ENCODE data around the gene PRKCH. TPM values are rescaled to one million over a fixed set of nuclear protein-coding genes. Genes with fewer than 3 reads are reported as not detected.

Gene PRKCH
- total RNA-seq, 1 experiment from 2014 or later, result 22.3 TPM

DNA sequence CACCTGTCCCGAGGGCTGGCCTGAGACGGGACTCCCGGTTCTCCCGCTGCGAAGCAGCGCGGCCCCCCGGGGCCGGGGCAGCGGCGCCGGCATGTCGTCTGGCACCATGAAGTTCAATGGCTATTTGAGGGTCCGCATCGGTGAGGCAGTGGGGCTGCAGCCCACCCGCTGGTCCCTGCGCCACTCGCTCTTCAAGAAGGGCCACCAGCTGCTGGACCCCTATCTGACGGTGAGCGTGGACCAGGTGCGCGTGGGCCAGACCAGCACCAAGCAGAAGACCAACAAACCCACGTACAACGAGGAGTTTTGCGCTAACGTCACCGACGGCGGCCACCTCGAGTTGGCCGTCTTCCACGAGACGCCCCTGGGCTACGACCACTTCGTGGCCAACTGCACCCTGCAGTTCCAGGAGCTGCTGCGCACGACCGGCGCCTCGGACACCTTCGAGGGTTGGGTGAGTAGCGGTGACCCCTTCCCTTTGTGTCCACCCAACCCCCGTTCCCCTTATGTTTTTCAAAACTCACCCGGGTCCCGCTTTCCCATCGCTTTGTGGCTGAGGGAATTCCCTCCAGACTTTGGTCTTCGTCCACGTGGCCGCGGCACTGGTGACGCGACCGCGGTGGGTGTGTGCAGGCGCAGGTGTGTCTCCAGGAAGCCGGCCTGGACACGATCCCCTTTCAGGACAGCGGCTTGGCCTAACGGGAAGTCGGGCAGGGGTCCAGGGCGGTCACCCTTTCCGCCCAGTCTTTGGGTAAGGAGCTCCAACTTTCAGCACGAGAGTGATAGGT is 826 bp downstream of the PRKCH start:
- DNase-seq, result peak; percentile 67
- Mint-ChIP-seq H3K9me3 (ENCODE audit: low read depth, unreplicated experiment) (no peaks in the 10 kb centered on the region), H3K4me3 (ENCODE audit: low read depth, unreplicated experiment) (peak overlapping the region; percentile 87), H3K36me3 (ENCODE audit: insufficient read depth, unreplicated experiment) (peaks cover 28% of the 10 kb centered on the region), H3K27ac (ENCODE audit: unreplicated experiment) (peak overlapping the region; percentile 84), H3K4me1 (ENCODE audit: low read depth, unreplicated experiment) (peaks cover 18% of the 10 kb centered on the region), H3K27me3 (ENCODE audit: unreplicated experiment) (no peaks in the 10 kb centered on the region)
- BruUV-seq (replicated peaks), result TSS peak; percentile 44
- CTCF ChIA-PET, result interaction anchor here (0.6 to 1.8 kb wide), 4 partner anchors 12 to 118 kb away, joined by 3 to 5 read pairs (median 4); no protein-coding TSS in a partner anchor
- TF ChIP-seq, protein P1, sequence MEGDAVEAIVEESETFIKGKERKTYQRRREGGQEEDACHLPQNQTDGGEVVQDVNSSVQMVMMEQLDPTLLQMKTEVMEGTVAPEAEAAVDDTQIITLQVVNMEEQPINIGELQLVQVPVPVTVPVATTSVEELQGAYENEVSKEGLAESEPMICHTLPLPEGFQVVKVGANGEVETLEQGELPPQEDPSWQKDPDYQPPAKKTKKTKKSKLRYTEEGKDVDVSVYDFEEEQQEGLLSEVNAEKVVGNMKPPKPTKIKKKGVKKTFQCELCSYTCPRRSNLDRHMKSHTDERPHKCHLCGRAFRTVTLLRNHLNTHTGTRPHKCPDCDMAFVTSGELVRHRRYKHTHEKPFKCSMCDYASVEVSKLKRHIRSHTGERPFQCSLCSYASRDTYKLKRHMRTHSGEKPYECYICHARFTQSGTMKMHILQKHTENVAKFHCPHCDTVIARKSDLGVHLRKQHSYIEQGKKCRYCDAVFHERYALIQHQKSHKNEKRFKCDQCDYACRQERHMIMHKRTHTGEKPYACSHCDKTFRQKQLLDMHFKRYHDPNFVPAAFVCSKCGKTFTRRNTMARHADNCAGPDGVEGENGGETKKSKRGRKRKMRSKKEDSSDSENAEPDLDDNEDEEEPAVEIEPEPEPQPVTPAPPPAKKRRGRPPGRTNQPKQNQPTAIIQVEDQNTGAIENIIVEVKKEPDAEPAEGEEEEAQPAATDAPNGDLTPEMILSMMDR (IDR thresholded peaks at IDR 0.05; ENCODE audit: unreplicated experiment), result no peak
- intact Hi-C loops (cut with micrococcal nuclease; ENCODE audit: unreplicated experiment), result loop anchor here (5.0 to 10.0 kb wide), 2 partner anchors 35 to 113 kb away; no protein-coding TSS in a partner anchor

DNA sequence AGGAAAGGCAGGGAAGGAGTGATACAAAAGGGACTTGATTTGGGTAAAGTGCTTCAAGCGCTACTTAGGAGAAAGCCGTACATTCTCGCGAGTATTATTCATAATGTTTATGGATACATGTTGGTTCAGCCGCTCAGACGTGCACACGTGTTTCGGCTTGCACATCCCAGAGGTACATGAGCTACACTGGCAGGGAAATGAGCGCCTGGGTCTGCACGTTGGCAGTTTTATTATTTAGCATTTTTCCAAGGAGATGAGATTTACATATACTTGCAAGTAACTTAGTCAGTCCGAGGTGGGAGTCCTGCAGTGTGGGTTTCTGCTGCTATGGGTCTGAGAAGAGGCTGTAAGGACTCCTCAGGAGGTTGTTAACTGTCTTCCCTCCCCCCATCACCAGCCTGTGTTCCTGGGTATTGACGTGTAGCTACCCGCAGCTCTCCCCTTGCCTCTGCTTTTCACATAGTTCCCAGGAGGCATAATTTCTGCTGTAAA is 1.5 kb downstream of the PRKCH start:
- intact Hi-C loops (cut with micrococcal nuclease; ENCODE audit: unreplicated experiment), result loop anchor here (5.0 to 10.0 kb wide), 2 partner anchors 34 to 112 kb away; no protein-coding TSS in a partner anchor
- Mint-ChIP-seq H3K9me3 (ENCODE audit: low read depth, unreplicated experiment) (no peaks in the 10 kb centered on the region), H3K4me3 (ENCODE audit: low read depth, unreplicated experiment) (peak overlapping the region; percentile 87), H3K4me1 (ENCODE audit: low read depth, unreplicated experiment) (peaks cover 23% of the 10 kb centered on the region), H3K36me3 (ENCODE audit: insufficient read depth, unreplicated experiment) (peaks cover 29% of the 10 kb centered on the region), H3K27ac (ENCODE audit: unreplicated experiment) (peak overlapping the region; percentile 84), H3K27me3 (ENCODE audit: unreplicated experiment) (no peaks in the 10 kb centered on the region)
- peak; percentile 6 for DNase-seq
- TF ChIP-seq, protein P1 (IDR thresholded peaks at IDR 0.05; ENCODE audit: unreplicated experiment), result no peak
- BruUV-seq (replicated peaks), result TSS peak; percentile 36
- CTCF ChIA-PET, result interaction anchor here (0.6 to 1.8 kb wide), 3 partner anchors 12 to 117 kb away, joined by 3 to 5 read pairs (median 4); no protein-coding TSS in a partner anchor

DNA sequence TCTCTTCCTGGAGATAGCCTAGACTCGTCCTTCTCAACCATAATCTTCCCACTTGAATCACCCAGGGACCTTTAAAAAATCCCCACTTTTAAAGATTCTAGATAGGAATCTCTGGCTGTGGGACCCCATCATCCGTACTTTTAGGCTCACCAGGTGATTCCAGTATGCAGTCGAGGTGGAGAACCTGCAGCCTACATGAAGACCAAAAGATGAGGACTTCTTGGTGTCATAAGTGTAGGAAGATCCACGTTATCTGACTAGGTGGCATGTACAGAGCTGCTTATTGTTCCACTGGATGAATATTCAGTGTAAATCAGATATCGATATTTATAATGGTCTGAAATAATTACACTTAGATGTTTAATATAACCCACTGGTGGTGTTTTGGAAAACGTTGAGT is 2.6 kb downstream of the PRKCH start:
- no peak overlapping the region for H3K4me3 Mint-ChIP-seq (ENCODE audit: low read depth, unreplicated experiment)
- CTCF ChIA-PET, result no interaction called here
- BruUV-seq (replicated peaks), result no TSS peak

DNA sequence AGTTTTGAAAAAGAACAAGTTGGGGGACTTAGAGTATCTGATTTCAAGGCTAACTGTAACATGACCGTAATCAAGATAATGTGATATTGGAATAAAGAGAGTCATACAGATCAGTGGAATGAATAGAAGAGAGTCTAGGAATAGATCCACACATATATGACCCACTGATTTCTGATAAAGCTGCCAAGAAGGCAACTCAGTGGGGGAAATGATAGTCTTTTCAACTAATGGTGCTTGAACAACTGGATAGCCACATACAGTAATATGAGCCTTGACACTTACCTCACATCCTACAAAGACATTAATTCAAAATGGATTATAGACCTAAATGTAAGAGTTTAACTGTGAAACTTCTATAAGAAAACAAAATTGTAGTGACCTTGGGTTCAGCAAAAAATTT is 3.8 kb downstream of the PRKCH start:
- CTCF ChIA-PET, result no interaction called here
- Mint-ChIP-seq H3K27ac (ENCODE audit: unreplicated experiment) (no peak overlapping the region), H3K9me3 (ENCODE audit: low read depth, unreplicated experiment) (no peaks in the 10 kb centered on the region), H3K27me3 (ENCODE audit: unreplicated experiment) (no peaks in the 10 kb centered on the region), H3K4me1 (ENCODE audit: low read depth, unreplicated experiment) (peaks cover 23% of the 10 kb centered on the region), H3K4me3 (ENCODE audit: low read depth, unreplicated experiment) (no peak overlapping the region), H3K36me3 (ENCODE audit: insufficient read depth, unreplicated experiment) (peaks cover 29% of the 10 kb centered on the region)
- intact Hi-C loops (cut with micrococcal nuclease; ENCODE audit: unreplicated experiment), result loop anchor here (10.0 kb wide), 1 partner anchor 110 kb away; no protein-coding TSS in a partner anchor
- no TSS peak for BruUV-seq (replicated peaks)
- TF ChIP-seq, protein P1 (IDR thresholded peaks at IDR 0.05; ENCODE audit: unreplicated experiment), result no peak
- DNase-seq, result no peak

More for the DNA sequence above, 2.6 kb downstream of the PRKCH start:
- intact Hi-C loops (cut with micrococcal nuclease; ENCODE audit: unreplicated experiment), result loop anchor here (5.0 to 10.0 kb wide), 2 partner anchors 33 to 111 kb away; no protein-coding TSS in a partner anchor
- Mint-ChIP-seq H3K27me3 (ENCODE audit: unreplicated experiment) (no peaks in the 10 kb centered on the region), H3K27ac (ENCODE audit: unreplicated experiment) (no peak overlapping the region), H3K9me3 (ENCODE audit: low read depth, unreplicated experiment) (no peaks in the 10 kb centered on the region), H3K4me1 (ENCODE audit: low read depth, unreplicated experiment) (peaks cover 23% of the 10 kb centered on the region), H3K36me3 (ENCODE audit: insufficient read depth, unreplicated experiment) (peaks cover 29% of the 10 kb centered on the region)
- no peak for DNase-seq
- TF ChIP-seq, protein P1 (IDR thresholded peaks at IDR 0.05; ENCODE audit: unreplicated experiment), result no peak
